ENCODE results near the gene STOX2. TPM values are rescaled to one million over a fixed set of nuclear protein-coding genes. Genes with fewer than 3 reads are reported as not detected.

STOX2 gene
- total and polyA plus RNA-seq, 2 of the 8 experiments (the other 6 are each of a cell fraction or from before 2014, with no cell fraction given), result 5.5 to 20.0 TPM

DNA sequence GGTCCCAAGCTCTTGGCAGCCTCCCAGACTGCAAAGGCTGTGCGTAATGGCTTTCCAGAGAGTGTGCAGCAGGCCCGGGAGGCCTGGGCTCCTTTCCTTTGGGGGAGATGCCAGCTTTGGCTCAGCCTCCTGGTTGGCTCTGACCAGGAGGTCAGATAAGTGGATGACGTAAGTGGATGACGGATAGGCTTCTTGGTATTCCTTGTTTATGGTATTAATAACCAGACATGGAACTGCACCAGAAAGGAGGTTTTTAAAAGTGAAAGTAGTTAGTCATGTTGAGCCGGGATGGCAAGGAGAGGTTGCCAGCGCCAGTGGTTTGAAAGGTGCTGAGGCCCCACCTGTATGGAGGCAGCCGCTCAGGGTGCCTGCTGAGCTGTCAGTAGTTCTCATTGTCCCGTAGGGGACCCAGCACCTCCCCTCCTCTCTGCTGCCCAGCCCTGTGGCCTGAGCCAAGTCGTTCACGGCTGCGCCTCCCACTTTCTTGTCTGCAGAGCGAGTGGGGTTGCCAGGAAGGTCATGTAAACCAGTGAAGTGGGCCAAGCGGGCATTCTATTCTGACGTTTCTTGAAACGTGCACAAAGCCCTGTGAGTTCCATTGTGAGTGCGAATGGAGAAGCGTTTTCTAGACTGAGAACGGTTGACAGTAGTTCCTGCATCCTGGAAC, 28.7 kb upstream of the STOX2 start:
- peaks cover 2% of the 10 kb centered on the region; the same call in 1 of the 2 replicates for H3K23me2 ChIP-seq (ENCODE audit: low read depth, low read length)
- H3K18ac ChIP-seq (ENCODE audit: extremely low read depth, low read length), result no peak overlapping the region
- H2BK120ac ChIP-seq (replicated peaks; ENCODE audit: low read depth, low read length), result no peak overlapping the region
- H4K91ac ChIP-seq (replicated peaks; ENCODE audit: insufficient read length, low read length), result no peak overlapping the region
- POLR2A ChIA-PET (ENCODE audit: partially characterized antibody), result no interaction called here
- no peaks in the 10 kb centered on the region for H3K9me3 ChIP-seq (ENCODE audit: insufficient read depth in 2 of 2, low read depth in 1 of 2, low read length in 1 of 2)
- H2BK15ac ChIP-seq (ENCODE audit: low read length), result no peak overlapping the region
- H4K8ac ChIP-seq (ENCODE audit: extremely low read depth, insufficient read depth, low read length), result no peak overlapping the region
- H2BK5ac ChIP-seq (ENCODE audit: low read depth, low read length), result no peak overlapping the region
- H3K23ac ChIP-seq (ENCODE audit: insufficient read length), result no peak overlapping the region
- no peak overlapping the region for H4K5ac ChIP-seq (ENCODE audit: insufficient read length, low read depth, low read length)
- no peak overlapping the region for H2AFZ ChIP-seq (ENCODE audit: low read length)
- no peak for FAIRE-seq
- no peak for DNase-seq (ENCODE audit: low read depth in 1 of 2, low spot score in 2 of 2)
- no peak overlapping the region for H3K4me3 ChIP-seq (ENCODE audit: extremely low read depth in 1 of 4, insufficient read depth in 2 of 4, low read depth in 3 of 4, low read length in 4 of 4)
- H4K20me1 ChIP-seq (replicated peaks in 1 of 2; ENCODE audit: control insufficient read depth in 1 of 2, insufficient read depth in 2 of 2, low read length in 2 of 2), result peaks cover 0 to 2% of the 10 kb centered on the region in 2 experiments
- H3K4ac ChIP-seq (replicated peaks; ENCODE audit: insufficient read length, low read depth, low read length), result no peak overlapping the region
- no peaks in the 10 kb centered on the region for H3K79me2 ChIP-seq (ENCODE audit: control insufficient read depth in 1 of 2, insufficient read depth in 2 of 2, low read length in 2 of 2)
- no peak overlapping the region for H2BK12ac ChIP-seq (ENCODE audit: low read depth, low read length)
- H3K36me3 ChIP-seq (ENCODE audit: control insufficient read depth in 2 of 4, insufficient read depth in 4 of 4, low read length in 3 of 4), result no peaks in the 10 kb centered on the region
- no peak overlapping the region for H3K56ac ChIP-seq (replicated peaks; ENCODE audit: insufficient read length, low read depth, low read length)
- H2BK20ac ChIP-seq (ENCODE audit: low read length), result no peak overlapping the region
- H3K4me2 ChIP-seq (ENCODE audit: insufficient read depth in 1 of 2, low read depth in 2 of 2, low read length in 2 of 2), result no peak overlapping the region
- CTCF ChIA-PET (ENCODE audit: partially characterized antibody), result no interaction called here
- no peak overlapping the region for H3K27ac ChIP-seq (ENCODE audit: low read depth, low read length)
- no peak overlapping the region for H3K9ac ChIP-seq (replicated peaks in 1 of 4; ENCODE audit: extremely low read depth in 1 of 4, low read depth in 3 of 4, low read length in 3 of 4)
- H3K14ac ChIP-seq (ENCODE audit: insufficient read length), result no peak overlapping the region
- no peak overlapping the region for H2AK5ac ChIP-seq (ENCODE audit: low read depth, low read length)
- WGBS, 2 experiments (ENCODE audit: extremely low coverage in 1 of 2, insufficient coverage in 1 of 2, insufficient read length in 1 of 2, insufficient replicate concordance in 2 of 2, low coverage in 1 of 2, low lambda C conversion rate in 2 of 2, missing lambda C conversion rate in 1 of 2), result 87% methylated on average over 17 of the region's 18 CpGs; no CpG with 5 or more reads in 1 of the 2 experiments
- peaks cover 0 to 5% (median 0%) of the 10 kb centered on the region in 4 experiments; a peak in 2 of 7 replicates for H3K4me1 ChIP-seq (replicated peaks in 1 of 4; ENCODE audit: control insufficient read depth in 3 of 4, insufficient read depth in 4 of 4, low read length in 3 of 4)
- H3K27me3 ChIP-seq (replicated peaks in 1 of 4; ENCODE audit: control insufficient read depth in 3 of 4, extremely low read depth in 1 of 4, insufficient read depth in 3 of 4, low read length in 3 of 4), result peaks cover 0 to 2% (median 0%) of the 10 kb centered on the region in 4 experiments; a peak in 2 of 7 replicates
- no peaks in the 10 kb centered on the region for H3K79me1 ChIP-seq (ENCODE audit: low read depth, low read length)
- TF ChIP-seq JUND (IDR thresholded peaks at IDR 0.05; ENCODE audit: low read length) (no peak), YY1 (IDR thresholded peaks at IDR 0.05; ENCODE audit: low read depth, low read length) (no peak), GTF2F1 (IDR thresholded peaks at IDR 0.05; ENCODE audit: borderline replicate concordance, low read depth, low read length) (no peak), POLR2A (IDR thresholded peaks at IDR 0.05; ENCODE audit: control extremely low read depth in 1 of 2, low read depth in 2 of 2, low read length in 2 of 2) (no peak), BCL11A (IDR thresholded peaks at IDR 0.05; ENCODE audit: low read depth in 2 of 2, low read length in 2 of 2) (no peak), RBBP5 (IDR thresholded peaks at IDR 0.05; ENCODE audit: borderline replicate concordance, low read depth, low read length) (no peak), RFX5 (IDR thresholded peaks at IDR 0.05; ENCODE audit: borderline replicate concordance, low read depth, low read length) (no peak), EP300 (IDR thresholded peaks at IDR 0.05; ENCODE audit: borderline replicate concordance in 1 of 2, low read depth in 2 of 2, low read length in 2 of 2) (no peak), TAF1 (IDR thresholded peaks at IDR 0.05; ENCODE audit: low read depth, low read length) (no peak), TCF12 (IDR thresholded peaks at IDR 0.05; ENCODE audit: low read depth, low read length) (no peak), RNF2 (IDR thresholded peaks at IDR 0.05; ENCODE audit: borderline replicate concordance, low read depth, low read length, missing control alignments, poor library complexity, severe bottlenecking) (no peak)
- TF ChIP-seq, protein P1, sequence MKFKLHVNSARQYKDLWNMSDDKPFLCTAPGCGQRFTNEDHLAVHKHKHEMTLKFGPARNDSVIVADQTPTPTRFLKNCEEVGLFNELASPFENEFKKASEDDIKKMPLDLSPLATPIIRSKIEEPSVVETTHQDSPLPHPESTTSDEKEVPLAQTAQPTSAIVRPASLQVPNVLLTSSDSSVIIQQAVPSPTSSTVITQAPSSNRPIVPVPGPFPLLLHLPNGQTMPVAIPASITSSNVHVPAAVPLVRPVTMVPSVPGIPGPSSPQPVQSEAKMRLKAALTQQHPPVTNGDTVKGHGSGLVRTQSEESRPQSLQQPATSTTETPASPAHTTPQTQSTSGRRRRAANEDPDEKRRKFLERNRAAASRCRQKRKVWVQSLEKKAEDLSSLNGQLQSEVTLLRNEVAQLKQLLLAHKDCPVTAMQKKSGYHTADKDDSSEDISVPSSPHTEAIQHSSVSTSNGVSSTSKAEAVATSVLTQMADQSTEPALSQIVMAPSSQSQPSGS (IDR thresholded peaks at IDR 0.05; ENCODE audit: low read length), result no peak
